ENCODE results near the gene CAPZA3.
"Not testable (repeated sequence)": the region's sequence is repeated elsewhere in the genome, so short reads cannot be mapped to it uniquely, and the experiment has no call there.

CAPZA3 gene, protein sequence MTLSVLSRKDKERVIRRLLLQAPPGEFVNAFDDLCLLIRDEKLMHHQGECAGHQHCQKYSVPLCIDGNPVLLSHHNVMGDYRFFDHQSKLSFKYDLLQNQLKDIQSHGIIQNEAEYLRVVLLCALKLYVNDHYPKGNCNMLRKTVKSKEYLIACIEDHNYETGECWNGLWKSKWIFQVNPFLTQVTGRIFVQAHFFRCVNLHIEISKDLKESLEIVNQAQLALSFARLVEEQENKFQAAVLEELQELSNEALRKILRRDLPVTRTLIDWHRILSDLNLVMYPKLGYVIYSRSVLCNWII

DNA sequence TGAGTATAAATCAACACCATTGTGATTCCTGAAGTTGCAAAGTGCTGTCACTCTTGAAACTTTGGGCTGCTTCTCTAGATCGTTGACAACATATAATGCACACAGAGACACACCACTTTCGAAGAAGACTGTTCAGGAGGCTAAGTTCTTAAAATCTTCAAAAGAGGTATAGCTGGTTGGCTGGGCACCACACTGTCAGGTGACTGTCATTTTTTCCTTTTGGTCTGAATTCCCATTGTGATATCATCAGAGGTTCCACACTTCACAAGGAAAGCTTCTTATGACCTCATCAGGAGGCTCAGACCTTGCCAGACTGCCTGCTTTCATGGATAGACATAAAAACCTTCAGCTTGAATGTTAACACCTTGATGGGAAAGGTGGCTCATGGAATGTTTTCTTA lies at the start of gene CAPZA3, which contains the start of gene PLCZ1:
Gene CAPZA3, plus strand, starts transcription at position 301 of the 400 bp plus-strand sequence. CDS start 150 bp downstream, outside the sequence.
Gene PLCZ1, minus strand, starts transcription at position 194 of the 400 bp plus-strand sequence. CDS start 641 bp downstream, outside the sequence.
- Histone ChIP-seq H3K4me1 (no peaks in the 10 kb centered on the region), H4K20me1 (no peaks in the 10 kb centered on the region), H3K27me3 (no peaks in the 10 kb centered on the region), H3K9me3 (replicated peaks in 1 of 11) (peaks cover 0 to 16% (median 13%) of the 10 kb centered on the region in 11 experiments; a peak in 17 of 22 replicates), H3K9ac (no peak within 1 kb of the TSS), H3K27ac (no peak within 1 kb of the TSS), H3K4me2 (no peak within 1 kb of the TSS), H3K4me3 (no peak within 1 kb of the TSS), H3K36me3 (no peaks in the 10 kb centered on the region)
- TF ChIP-seq Cebpa-rat (IDR thresholded peaks at IDR 0.05) = no peak

DNA sequence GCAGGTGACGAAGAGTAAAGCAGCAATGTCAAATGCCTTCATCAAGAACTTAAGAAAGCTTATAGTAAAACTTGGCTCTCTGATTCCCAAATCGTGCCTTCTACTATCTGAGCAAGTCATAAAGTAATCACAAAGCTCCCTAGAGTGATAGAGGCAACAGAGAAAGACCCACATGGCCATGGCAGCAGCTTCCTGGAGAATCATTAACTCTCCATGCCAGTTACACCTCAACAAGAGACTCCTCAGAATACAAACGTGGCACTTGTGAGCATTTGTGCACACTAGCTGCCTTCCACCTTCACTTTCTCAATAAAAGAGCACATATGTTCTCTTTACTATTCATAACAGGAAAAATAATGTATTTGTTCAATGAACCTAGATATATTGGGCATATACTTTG lies 48.1 kb upstream of the CAPZA3 start:
- no peak overlapping the region for H3K27ac ChIP-seq
- no peaks in the 10 kb centered on the region for H3K4me1 ChIP-seq
- no peak overlapping the region for H3K4me2 ChIP-seq
- TF ChIP-seq Cebpa-rat (IDR thresholded peaks at IDR 0.05) = no peak
- no peaks in the 10 kb centered on the region for H4K20me1 ChIP-seq
- H3K27me3 ChIP-seq = no peaks in the 10 kb centered on the region
- no peaks in the 10 kb centered on the region for H3K36me3 ChIP-seq
- no peak overlapping the region for H3K4me3 ChIP-seq
- H3K9ac ChIP-seq = no peak overlapping the region
- no peaks in the 10 kb centered on the region for H3K9me3 ChIP-seq (replicated peaks in 1 of 11)

DNA sequence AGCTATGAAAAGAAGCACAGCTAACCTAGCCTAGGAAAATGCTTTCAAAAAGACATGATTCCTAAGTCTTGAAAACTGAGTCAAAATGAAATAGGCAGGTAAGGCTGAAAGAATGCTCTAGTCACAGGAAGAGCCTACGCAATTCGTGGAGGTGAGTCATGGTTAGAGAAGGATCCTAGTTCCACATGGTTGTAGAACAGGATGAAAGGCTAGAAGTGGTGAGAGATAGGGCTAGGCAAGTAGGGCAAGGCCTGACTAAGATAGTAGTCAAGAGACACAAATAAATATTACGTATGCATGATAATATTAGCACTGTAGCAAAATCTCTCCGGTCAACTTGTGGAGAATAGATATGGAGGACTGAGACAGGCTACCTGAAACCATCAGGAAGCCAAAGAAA lies 47.3 kb upstream of the CAPZA3 start:
- no peak overlapping the region for H3K9ac ChIP-seq
- H3K36me3 ChIP-seq = no peaks in the 10 kb centered on the region
- H3K4me3 ChIP-seq = no peak overlapping the region
- no peak overlapping the region for H3K4me2 ChIP-seq
- H3K27ac ChIP-seq = no peak overlapping the region
- H3K27me3 ChIP-seq = no peaks in the 10 kb centered on the region
- TF ChIP-seq Cebpa-rat (IDR thresholded peaks at IDR 0.05) = no peak
- no peaks in the 10 kb centered on the region for H4K20me1 ChIP-seq
- no peaks in the 10 kb centered on the region for H3K4me1 ChIP-seq
- no peaks in the 10 kb centered on the region for H3K9me3 ChIP-seq (replicated peaks in 1 of 11)

DNA sequence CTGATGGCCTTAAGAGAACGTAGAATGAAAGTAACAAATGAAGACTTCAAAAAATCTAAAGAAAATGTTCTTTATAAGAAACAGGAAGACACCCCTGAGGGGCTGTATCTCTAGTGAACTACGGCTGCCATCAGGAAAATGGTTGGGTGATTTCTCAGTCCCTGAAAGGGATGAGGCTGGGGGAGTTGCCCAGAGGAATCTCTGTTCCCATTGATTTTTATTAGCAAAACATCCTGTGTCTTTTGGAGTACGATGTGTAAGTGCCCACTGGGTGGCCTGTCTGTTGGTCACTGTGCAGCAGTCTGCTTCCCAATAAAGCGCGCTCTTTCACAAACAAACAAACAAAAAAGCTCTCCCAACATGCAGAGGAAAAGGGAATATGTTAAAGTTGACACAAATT lies 43.9 kb upstream of the CAPZA3 start:
- H3K4me2 ChIP-seq; H3K9ac ChIP-seq; H3K27ac ChIP-seq; H3K9me3 ChIP-seq (replicated peaks in 1 of 11); H3K36me3 ChIP-seq; H3K4me1 ChIP-seq; H4K20me1 ChIP-seq; H3K27me3 ChIP-seq; H3K4me3 ChIP-seq: not testable (repeated sequence)

DNA sequence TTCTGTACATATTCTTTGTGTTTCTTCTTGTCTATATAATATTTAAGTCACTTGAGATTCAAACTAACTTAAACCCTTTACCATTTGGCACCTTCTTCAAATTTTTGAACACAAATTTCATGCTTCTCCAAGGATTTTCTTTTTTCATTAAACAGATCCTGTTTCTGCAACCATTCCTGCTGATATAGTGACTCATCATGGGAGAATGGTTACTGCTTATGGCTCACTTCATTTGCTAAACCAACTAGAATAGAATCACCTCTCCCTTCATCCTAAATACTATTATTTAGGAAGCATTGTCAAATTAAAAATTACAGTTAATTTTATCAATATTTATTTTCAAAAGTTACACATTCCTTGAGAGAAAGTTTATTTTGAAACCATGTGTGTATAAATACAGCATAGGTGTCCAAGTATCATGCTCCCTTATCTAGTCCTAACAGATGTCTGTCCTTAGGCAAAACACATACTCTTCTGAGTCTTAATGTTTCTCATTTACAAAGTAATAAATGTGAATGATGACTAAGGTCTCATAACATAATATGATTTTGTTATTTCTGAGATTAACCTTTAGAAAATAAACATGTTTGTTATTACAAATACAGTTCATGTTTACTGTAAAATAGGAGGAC lies 40.8 kb upstream of the CAPZA3 start:
- Histone ChIP-seq H3K9me3 (replicated peaks in 1 of 11) (no peaks in the 10 kb centered on the region), H3K4me2 (no peak overlapping the region), H3K4me3 (no peak overlapping the region), H3K4me1 (no peaks in the 10 kb centered on the region), H4K20me1 (no peaks in the 10 kb centered on the region), H3K27ac (no peak overlapping the region), H3K36me3 (no peaks in the 10 kb centered on the region), H3K9ac (no peak overlapping the region), H3K27me3 (no peaks in the 10 kb centered on the region)
- TF ChIP-seq Cebpa-rat (IDR thresholded peaks at IDR 0.05) = no peak

- Histone ChIP-seq H3K27me3 (no peaks in the 10 kb centered on the region), H3K9ac (no peak overlapping the region), H3K36me3 (no peaks in the 10 kb centered on the region), H3K4me2 (no peak overlapping the region), H3K4me3 (no peak overlapping the region), H4K20me1 (no peaks in the 10 kb centered on the region), H3K27ac (no peak overlapping the region), H3K4me1 (no peaks in the 10 kb centered on the region), H3K9me3 (replicated peaks in 1 of 11) (no peaks in the 10 kb centered on the region)
- no peak for TF ChIP-seq Cebpa-rat (IDR thresholded peaks at IDR 0.05)
Observed at GRCh38 chr12:18700271-18700670, 37.6 kb upstream of the CAPZA3 start.

GRCh38 chr12:18703321-18703720 lies 34.6 kb upstream of the CAPZA3 start:
- Histone ChIP-seq H3K4me3 (no peak overlapping the region), H3K4me1 (no peaks in the 10 kb centered on the region), H3K27me3 (no peaks in the 10 kb centered on the region), H3K27ac (no peak overlapping the region), H3K4me2 (no peak overlapping the region), H4K20me1 (no peaks in the 10 kb centered on the region), H3K9ac (no peak overlapping the region), H3K9me3 (replicated peaks in 1 of 11) (peaks cover 0 to 8% (median 3%) of the 10 kb centered on the region in 11 experiments; a peak in 4 of 22 replicates), H3K36me3 (no peaks in the 10 kb centered on the region)
- no peak for TF ChIP-seq Cebpa-rat (IDR thresholded peaks at IDR 0.05)

GRCh38 chr12:18703911-18704310 lies 34.0 kb upstream of the CAPZA3 start:
- H3K4me3 ChIP-seq = no peak overlapping the region
- no peaks in the 10 kb centered on the region for H3K36me3 ChIP-seq
- H3K4me2 ChIP-seq = no peak overlapping the region
- no peaks in the 10 kb centered on the region for H3K4me1 ChIP-seq
- no peak overlapping the region for H3K27ac ChIP-seq
- peaks cover 0 to 8% (median 3%) of the 10 kb centered on the region in 11 experiments; a peak in 4 of 22 replicates for H3K9me3 ChIP-seq (replicated peaks in 1 of 11)
- no peak overlapping the region for H3K9ac ChIP-seq
- TF ChIP-seq Cebpa-rat (IDR thresholded peaks at IDR 0.05) = no peak
- H3K27me3 ChIP-seq = no peaks in the 10 kb centered on the region
- no peaks in the 10 kb centered on the region for H4K20me1 ChIP-seq

GRCh38 chr12:18706798-18707197 lies 31.1 kb upstream of the CAPZA3 start:
- H3K4me3 ChIP-seq = no peak overlapping the region
- H3K27me3 ChIP-seq = no peaks in the 10 kb centered on the region
- no peak overlapping the region for H3K9ac ChIP-seq
- H3K4me1 ChIP-seq = no peaks in the 10 kb centered on the region
- no peaks in the 10 kb centered on the region for H3K36me3 ChIP-seq
- peaks cover 0 to 8% (median 4%) of the 10 kb centered on the region in 11 experiments; a peak in 5 of 22 replicates for H3K9me3 ChIP-seq (replicated peaks in 1 of 11)
- no peak overlapping the region for H3K4me2 ChIP-seq
- no peak overlapping the region for H3K27ac ChIP-seq
- H4K20me1 ChIP-seq = no peaks in the 10 kb centered on the region
- no peak for TF ChIP-seq Cebpa-rat (IDR thresholded peaks at IDR 0.05)

GRCh38 chr12:18716236-18716635 lies 21.7 kb upstream of the CAPZA3 start:
- no peak for TF ChIP-seq Cebpa-rat (IDR thresholded peaks at IDR 0.05)
- Histone ChIP-seq H3K4me3 (no peak overlapping the region), H3K36me3 (no peaks in the 10 kb centered on the region), H3K4me1 (no peaks in the 10 kb centered on the region), H3K27me3 (no peaks in the 10 kb centered on the region), H3K9me3 (replicated peaks in 1 of 11) (no peaks in the 10 kb centered on the region), H3K4me2 (no peak overlapping the region), H3K27ac (no peak overlapping the region), H4K20me1 (no peaks in the 10 kb centered on the region), H3K9ac (no peak overlapping the region)

Data from BLaER1 treated with 17β-estradiol and CSF1 and Interleukin-3, amounts not matched to agents 10 nM and 100 nM (cell line).